GM12892 (cell line): ENCODE measurements around the gene GRHPR.
"Not testable (repeated sequence)": the region's sequence is repeated elsewhere in the genome, so short reads cannot be mapped to it uniquely, and the experiment has no call there.

Experiments
- POLR2A ChIP-seq: IDR thresholded peaks from 2 replicates; pipeline ENCODE4 v1.6.1; 2011; ENCODE audit warnings: low read depth, low read length, control low read depth
- POLR2AphosphoS5 ChIP-seq: IDR thresholded peaks from 2 replicates; pipeline ENCODE4 v1.6.1; 2011; ENCODE audit warnings: low read depth, low read length, control low read depth
- TAF1 ChIP-seq: IDR thresholded peaks from 2 replicates; pipeline ENCODE4 v1.6.1; 2011; ENCODE audit warnings: low read depth, mild to moderate bottlenecking, control low read depth, low read length, borderline replicate concordance

DNA sequence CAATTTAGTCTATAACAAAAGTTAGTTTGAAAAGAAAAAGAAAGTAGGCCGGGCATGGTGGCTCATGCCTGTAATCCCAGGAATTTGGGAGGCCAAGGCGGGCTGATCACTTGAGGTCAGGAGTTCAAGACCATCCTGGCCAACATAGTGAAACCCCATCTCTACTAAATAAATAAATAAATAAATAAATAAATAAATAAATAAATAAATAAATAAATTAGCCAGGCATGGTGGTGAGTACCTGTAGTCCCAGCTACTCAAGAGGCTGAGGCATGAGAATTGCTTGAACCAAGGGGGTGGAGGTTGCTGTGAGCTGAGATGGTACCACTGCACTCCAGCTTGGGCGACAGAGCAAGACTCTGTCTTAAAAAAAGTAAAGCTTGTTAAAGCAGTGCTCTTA, 24.5 kb upstream of the GRHPR start:
- TF ChIP-seq POLR2A, POLR2AphosphoS5, TAF1: not testable (repeated sequence)
